HepG2 (cell line): ENCODE measurements around the gene NSF. TPM values are rescaled to one million over a fixed set of nuclear protein-coding genes. Genes with fewer than 3 reads are reported as not detected.

Source experiments
- ATF7 ChIP-seq, 2 experiments: fragments of 450-650 bp in 1 of 2; sonication (generic) in 1 of 2; formaldehyde crosslinking in 1 of 2; IDR thresholded peaks; 2 replicates each; pipeline versions ENCODE4 v1.4.0 to v1.6.1; 2016 to 2020; ENCODE audit warnings: antibody characterized with exemption in 1 of 2, mild to moderate bottlenecking in 1 of 2, missing genetic modification reagents in 1 of 2
- BRD4 ChIP-seq: sonication (generic); formaldehyde crosslinking; IDR thresholded peaks from 2 replicates; pipeline ENCODE4 v1.4.0; 2020; ENCODE audit warnings: missing genetic modification reagents
- FOXP4 ChIP-seq: sonication (generic); formaldehyde crosslinking; IDR thresholded peaks from 2 replicates; pipeline ENCODE4 v1.4.0; 2020; ENCODE audit warnings: missing genetic modification reagents
- GATAD2A ChIP-seq: IDR thresholded peaks from 2 replicates; pipeline ENCODE4 v1.6.1; 2016
- HDAC2 ChIP-seq: sonication (generic); formaldehyde crosslinking; IDR thresholded peaks from 2 replicates; pipeline ENCODE4 v1.4.0; 2020; ENCODE audit warnings: missing genetic modification reagents
- HHEX ChIP-seq: IDR thresholded peaks from 2 replicates; pipeline ENCODE4 v1.6.1; 2016; ENCODE audit warnings: control low read depth
- ISX ChIP-seq: sonication (generic); formaldehyde crosslinking; conservative IDR thresholded peaks from 2 replicates; pipeline ENCODE4 v1.5.0; 2020; ENCODE audit warnings: missing genetic modification reagents
- JUN ChIP-seq: sonication (generic); formaldehyde crosslinking; IDR thresholded peaks from 2 replicates; pipeline ENCODE4 v1.4.0; 2020; ENCODE audit warnings: mild to moderate bottlenecking, missing genetic modification reagents
- KMT2A ChIP-seq: sonication (generic); formaldehyde crosslinking; IDR thresholded peaks from 2 replicates; pipeline ENCODE4 v1.4.0; 2020; ENCODE audit warnings: missing genetic modification reagents
- NR1H2 ChIP-seq: sonication (generic); formaldehyde crosslinking; IDR thresholded peaks from 2 replicates; pipeline ENCODE4 v1.8.1; 2022; ENCODE audit warnings: low read depth, missing genetic modification reagents, borderline replicate concordance
- NR2F6 ChIP-seq, 2 experiments: IDR thresholded peaks; 2 replicates each; pipeline ENCODE4 v1.6.1; 2016; ENCODE audit warnings: antibody characterized with exemption in 1 of 2, mild to moderate bottlenecking in 1 of 2
- PBX2 ChIP-seq: IDR thresholded peaks from 2 replicates; pipeline ENCODE4 v1.6.1; 2016; ENCODE audit warnings: control low read depth
- POGZ ChIP-seq: sonication (generic); formaldehyde crosslinking; IDR thresholded peaks from 2 replicates; pipeline ENCODE4 v1.4.0; 2020; ENCODE audit warnings: mild to moderate bottlenecking, missing genetic modification reagents
- RFX3 ChIP-seq: IDR thresholded peaks from 2 replicates; pipeline ENCODE4 v1.6.1; 2016; ENCODE audit warnings: missing biosample characterization, missing genetic modification reagents
- SKIL ChIP-seq: sonication (generic); formaldehyde crosslinking; IDR thresholded peaks from 2 replicates; pipeline ENCODE4 v1.8.0; 2022; ENCODE audit warnings: missing genetic modification reagents, mild to moderate bottlenecking, moderate library complexity, borderline replicate concordance
- SUZ12 ChIP-seq: fragments of 150-350 bp; IDR thresholded peaks from 2 replicates; pipeline ENCODE4 v1.6.1; 2014; ENCODE audit warnings: low read depth, low read length
- U2AF1 ChIP-seq: fragments of 200-400 bp; formaldehyde crosslinking; optimal IDR thresholded peaks from 2 replicates; pipeline ENCODE3; 2017; ENCODE audit warnings: mild to moderate bottlenecking, low read depth, low read length
- YEATS2 ChIP-seq: sonication (generic); formaldehyde crosslinking; IDR thresholded peaks from 2 replicates; pipeline ENCODE4 v1.4.0; 2020; ENCODE audit warnings: missing genetic modification reagents, borderline replicate concordance
- ZNF33A ChIP-seq: sonication (generic); formaldehyde crosslinking; IDR thresholded peaks from 2 replicates; pipeline ENCODE4 v1.5.1; 2020; ENCODE audit warnings: missing genetic modification reagents, mild to moderate bottlenecking, moderate library complexity, borderline replicate concordance
- ZNF451 ChIP-seq: sonication (generic); formaldehyde crosslinking; IDR thresholded peaks from 2 replicates; pipeline ENCODE4 v1.5.0; 2020; ENCODE audit warnings: mild to moderate bottlenecking, missing genetic modification reagents
- ZNF513 ChIP-seq: sonication (generic); formaldehyde crosslinking; conservative IDR thresholded peaks from 2 replicates; pipeline ENCODE4 v1.5.0; 2020; ENCODE audit warnings: missing genetic modification reagents
- ZNF569 ChIP-seq: sonication (generic); formaldehyde crosslinking; IDR thresholded peaks from 2 replicates; pipeline ENCODE4 v1.5.0; 2020; ENCODE audit warnings: mild to moderate bottlenecking, missing genetic modification reagents, moderate library complexity, borderline replicate concordance
- ZNF747 ChIP-seq: sonication (generic); formaldehyde crosslinking; IDR thresholded peaks from 2 replicates; pipeline ENCODE4 v1.8.1; 2023; ENCODE audit warnings: missing genetic modification reagents, mild to moderate bottlenecking, borderline replicate concordance
- ZNF83 ChIP-seq: sonication (generic); formaldehyde crosslinking; IDR thresholded peaks from 2 replicates; pipeline ENCODE4 v1.4.0; 2020; ENCODE audit warnings: missing genetic modification reagents, mild to moderate bottlenecking, borderline replicate concordance
- ZNF883 ChIP-seq: sonication (generic); formaldehyde crosslinking; IDR thresholded peaks from 2 replicates; pipeline ENCODE4 v1.5.1; 2020; ENCODE audit warnings: mild to moderate bottlenecking, missing genetic modification reagents; ENCODE audit errors: not compliant biosample characterization
- polyA plus RNA-seq, 8 experiments: library from polyadenylated mRNA; depleted of rRNA in 3 of 8; stranded (reverse) in 7 of 8; unstranded in 1 of 8; fragments of >200 nt; fragmentation: Illumina TruSeq in 4 of 8; extraction: Trizol in 4 of 8; gene quantifications; 2 replicates each; pipeline versions ENCODE4 v1.2.1 to v1.2.3, GENCODE V29; 2011 to 2016; ENCODE audit warnings: low read depth in 4 of 8, missing spikeins in 1 of 8, mixed read lengths in 1 of 8; ENCODE audit not compliant: insufficient read depth in 1 of 8
- total RNA-seq, 5 experiments: library from RNA; depleted of rRNA; stranded (reverse); fragments of >200 nt; fragmentation: Illumina TruSeq; extraction: Trizol; gene quantifications; 2 replicates each; pipeline ENCODE4 v1.2.3, GENCODE V29; 2016; ENCODE audit warnings: low read depth in 1 of 5

Gene NSF
- total and polyA plus RNA-seq, 2 of the 13 experiments (the other 11 are each of a cell fraction or from before 2014, with no cell fraction given) = 21.9 to 37.8 TPM

GRCh38 chr17:46782250-46782953, 191.9 kb downstream of the NSF start (continued):
- TF ChIP-seq SKIL (no peak), ZNF747 (no peak), ZNF33A (CRISPR knock-in tag) (no peak), YEATS2 (CRISPR knock-in tag) (peak; percentile 78; the same call in 1 of the 2 replicates), KMT2A (CRISPR knock-in tag) (no peak), U2AF1 (no peak), HDAC2 (CRISPR knock-in tag) (no peak), ZNF83 (peak; percentile 23; the same call in 1 of the 2 replicates), ZNF569 (CRISPR knock-in tag) (no peak), ATF7 (IDR thresholded peaks at IDR 0.05) (no peak), ATF7 (CRISPR knock-in tag; IDR thresholded peaks at IDR 0.05) (no peak; the same call in 1 of the 2 replicates), NR2F6 (IDR thresholded peaks at IDR 0.05) (no peak), NR2F6 (CRISPR knock-in tag; IDR thresholded peaks at IDR 0.05) (no peak), ISX (CRISPR knock-in tag) (no peak), HHEX (CRISPR knock-in tag) (no peak), BRD4 (CRISPR knock-in tag) (no peak), ZNF883 (no peak), JUN (CRISPR knock-in tag) (no peak), POGZ (no peak), ZNF513 (no peak), PBX2 (no peak; the same call in 1 of the 2 replicates), RFX3 (CRISPR knock-in tag) (no peak), NR1H2 (CRISPR knock-in tag) (no peak), ZNF451 (CRISPR knock-in tag) (peak; percentile 30; the same call in 1 of the 2 replicates), GATAD2A (CRISPR knock-in tag) (peak; percentile 74), SUZ12 (no peak), FOXP4 (CRISPR knock-in tag) (no peak)
